GM12878 (cell line): ENCODE results near the gene OLFML2B. TPM values are rescaled to one million over a fixed set of nuclear protein-coding genes. Genes with fewer than 3 reads are reported as not detected.

Experiments
- ATAC-seq: fragments of 200-7000 bp; cut with Tn5 transposase; 3 replicates; pipeline ENCODE4 v1.9.1; 2020; ENCODE audit warnings: mild to moderate bottlenecking, moderate library complexity
- BruUV-seq: library from RNA; stranded (reverse); fragments of 400-500 nt; replicated peaks from 2 replicates; lab custom pipeline; 2021; lab: Mats Ljungman, UMichigan
- CTCF ChIA-PET: fragments of 300-600 bp; sonication (Branson Sonifier 250); formaldehyde crosslinking; extraction: SDS; loops from one replicate; lab custom pipeline; 2021; ENCODE audit warnings: inconsistent platforms; lab: Yijun Ruan, JAX
- POLR2A ChIA-PET: fragments of 350-600 bp; formaldehyde crosslinking; extraction: SDS; loops from one replicate; lab custom pipeline; 2021; ENCODE audit warnings: inconsistent platforms; lab: Charles Lee
- RAD21 ChIA-PET: fragments of 300-600 bp; sonication (Branson Sonifier 250); formaldehyde crosslinking; loops from one replicate; lab custom pipeline; 2023; ENCODE audit warnings: antibody characterized with exemption; ENCODE audit not compliant: unreplicated experiment; lab: Charles Lee
- SMC1A ChIA-PET: fragments of 300-600 bp; sonication (Branson Sonifier 250); formaldehyde crosslinking; loops from one replicate; lab custom pipeline; 2023; ENCODE audit not compliant: unreplicated experiment, uncharacterized antibody; lab: Charles Lee
- DNase-seq: peaks from one replicate; pipeline ENCODE4 v3.0.0-alpha.2; 2011; ENCODE audit warnings: low read depth, low spot score
- FAIRE-seq: peaks from 3 replicates; lab custom pipeline; 2011; peaks lifted over from hg19 to GRCh38; lab: Jason Lieb, UNC
- H2AFZ ChIP-seq: 2 replicates; pipeline ENCODE4 v1.6.0; 2011; ENCODE audit warnings: low read depth, low read length, control low read depth; ENCODE audit not compliant: control insufficient read depth
- H3K27ac ChIP-seq: 2 replicates; pipeline ENCODE4 v1.5.1; 2011; ENCODE audit warnings: control low read depth; ENCODE audit not compliant: control insufficient read depth, insufficient read depth
- H3K27me3 ChIP-seq, 2 experiments: replicated peaks in 1 of 2; 2 replicates each; pipeline versions ENCODE4 v1.6.0 to v1.6.1; 2011; ENCODE audit warnings: low read length in 1 of 2; ENCODE audit not compliant: control insufficient read depth in 2 of 2, insufficient read depth in 2 of 2
- H3K36me3 ChIP-seq, 2 experiments: 2 replicates each; pipeline ENCODE4 v1.5.1; 2011; ENCODE audit warnings: low read length in 1 of 2; ENCODE audit not compliant: control insufficient read depth in 2 of 2, insufficient read depth in 2 of 2
- H3K4me1 ChIP-seq: 2 replicates; pipeline ENCODE4 v1.6.1; 2011; ENCODE audit warnings: mild to moderate bottlenecking, low read length, moderate library complexity, mixed read lengths; ENCODE audit not compliant: control insufficient read depth, insufficient read depth
- H3K4me2 ChIP-seq: 2 replicates; pipeline ENCODE4 v1.6.0; 2011; ENCODE audit warnings: control low read depth; ENCODE audit not compliant: control insufficient read depth, insufficient read depth
- H3K4me3 ChIP-seq: fragments of 200-600 bp; sonication (generic); 2 replicates; pipeline ENCODE4 v1.5.1; 2016
- H3K79me2 ChIP-seq: 2 replicates; pipeline ENCODE4 v1.6.0; 2011; ENCODE audit warnings: low read length; ENCODE audit not compliant: control insufficient read depth, insufficient read depth
- H3K9ac ChIP-seq: 2 replicates; pipeline ENCODE4 v1.8.0; 2011; ENCODE audit warnings: low read length, control low read depth, mixed read lengths; ENCODE audit not compliant: control insufficient read depth, insufficient read depth
- H3K9me3 ChIP-seq: replicated peaks from 3 replicates; pipeline ENCODE4 v1.5.1; 2011; ENCODE audit warnings: mild to moderate bottlenecking, low read length; ENCODE audit not compliant: control insufficient read depth, insufficient read depth
- H4K20me1 ChIP-seq: 2 replicates; pipeline ENCODE4 v1.6.0; 2011; ENCODE audit not compliant: control insufficient read depth, insufficient read depth
- BCL3 ChIP-seq: IDR thresholded peaks from 2 replicates; pipeline ENCODE4 v1.6.1; 2011; ENCODE audit warnings: borderline replicate concordance, low read depth, mild to moderate bottlenecking, moderate library complexity, low read length; ENCODE audit not compliant: insufficient read depth, poor library complexity, severe bottlenecking
- CBX5 ChIP-seq: sonication (generic); IDR thresholded peaks from 2 replicates; pipeline ENCODE4 v1.6.1; 2016; ENCODE audit warnings: low read depth, moderate library complexity, mild to moderate bottlenecking, inconsistent platforms
- CEBPB ChIP-seq, 2 experiments: fragments of 150-350 bp in 1 of 2; IDR thresholded peaks; 2 replicates each; pipeline ENCODE4 v1.6.1; 2012 to 2014; ENCODE audit warnings: low read depth in 2 of 2, low read length in 2 of 2, borderline replicate concordance in 1 of 2, inconsistent platforms in 1 of 2
- CHD4 ChIP-seq: fragments of 200-600 bp; sonication (generic); IDR thresholded peaks from 2 replicates; pipeline ENCODE4 v1.6.1; 2016; ENCODE audit warnings: mild to moderate bottlenecking
- ETV6 ChIP-seq, 2 experiments: fragments of 450-650 bp in 1 of 2; IDR thresholded peaks in 1 of 2; conservative IDR thresholded peaks in 1 of 2; 2 replicates each; pipeline ENCODE4 v1.6.1; 2014; ENCODE audit warnings: antibody characterized with exemption in 1 of 2, borderline replicate concordance in 1 of 2, low read depth in 1 of 2, mild to moderate bottlenecking in 1 of 2, moderate library complexity in 1 of 2
- GATAD2B ChIP-seq: fragments of 450-650 bp; conservative IDR thresholded peaks from 2 replicates; pipeline ENCODE4 v1.6.1; 2017; ENCODE audit warnings: low read depth, mild to moderate bottlenecking, moderate library complexity
- JUND ChIP-seq: IDR thresholded peaks from 2 replicates; pipeline ENCODE4 v1.6.1; 2012; ENCODE audit warnings: low read depth, mild to moderate bottlenecking, low read length, improper control_type of control experiment, moderate library complexity
- ZNF217 ChIP-seq: fragments of 450-650 bp; IDR thresholded peaks from 2 replicates; pipeline ENCODE4 v1.6.1; 2017; ENCODE audit warnings: antibody characterized with exemption, mild to moderate bottlenecking
- ZZZ3 ChIP-seq: IDR thresholded peaks from 2 replicates; pipeline ENCODE4 v1.6.1; 2011; ENCODE audit warnings: low read depth; ENCODE audit not compliant: control insufficient read depth, insufficient read length
- WGBS: methylation state at CpG from one replicate; pipeline ENCODE4 v1.1.6; 2016; ENCODE audit warnings: low lambda C conversion rate; ENCODE audit not compliant: insufficient replicate concordance, insufficient coverage; ENCODE audit errors: missing lambda C conversion rate; 5-methylcytosine and 5-hydroxymethylcytosine counted together
- in situ Hi-C: fragments of 300-500 bp; cut with MboI; formaldehyde crosslinking; loops from 9 replicates; pipeline ENCODE4 v1.14.3; 2018; ENCODE audit warnings: mixed read lengths
- intact Hi-C: fragments of 100-400 bp; cut with micrococcal nuclease; formaldehyde crosslinking; loops from one replicate; pipeline ENCODE4 v1.14.2; 2022; ENCODE audit not compliant: unreplicated experiment
- polyA plus RNA-seq, 11 experiments: library from polyadenylated mRNA; depleted of rRNA in 4 of 11; unstranded in 6 of 11; stranded (reverse) in 5 of 11; fragments of >200 nt; fragmentation: Nextera tagmentation in 4 of 11; fragmentation: Illumina TruSeq in 1 of 11; extraction: Ambion mirVana in 4 of 11; extraction: Trizol in 1 of 11; gene quantifications; 1 replicate in 1 of 11; 2 replicates in 10 of 11; pipeline versions ENCODE4 v1.2.1 to v1.2.3, GENCODE V29; 2011 to 2016; ENCODE audit warnings: inconsistent platforms in 2 of 11, missing spikeins in 2 of 11, low read depth in 1 of 11
- total RNA-seq, 4 experiments: library from RNA; depleted of rRNA in 3 of 4; stranded (reverse); fragments of >200 nt in 3 of 4; fragmentation: Illumina TruSeq in 1 of 4; extraction: Trizol in 1 of 4; gene quantifications; 2 replicates each; pipeline versions ENCODE4 v1.2.1 to v1.2.3, GENCODE V29; 2013 to 2021

Gene OLFML2B
- total and polyA plus RNA-seq, 10 of the 15 experiments (the other 5 are each of a cell fraction or from before 2014, with no cell fraction given), result not detected

- TF ChIP-seq BCL3 (no peak), ZZZ3 (no peak), ETV6 (conservative IDR thresholded peaks at IDR 0.05 in 1 of 2, IDR thresholded peaks at IDR 0.05 in 1 of 2; ENCODE audit: borderline replicate concordance in 1 of 2, low read depth in 1 of 2) (no peak), ZNF217 (no peak)
These were observed 69.2 kb downstream of the OLFML2B start (continued) for GRCh38 chr1:161954466-161954865.

- no peaks in the 10 kb centered on the region for H3K79me2 ChIP-seq
- intact Hi-C loops (no loop called here), in situ Hi-C loops (no loop called here)
- H3K36me3 ChIP-seq, result peaks cover 1 to 2% of the 10 kb centered on the region in 2 experiments; a peak in 3 of 4 replicates
- BruUV-seq, result no TSS peak
- ChIA-PET CTCF (no interaction called here), RAD21 (interaction anchor here (1.8 kb wide), 1 partner anchor 161 kb away, joined by 6 read pairs; no protein-coding TSS in a partner anchor), POLR2A (no interaction called here), SMC1A (no interaction called here)
- H3K9ac ChIP-seq, result no peak overlapping the region
- 50% methylated on average over 2 of the region's 2 CpGs for WGBS
- no peaks in the 10 kb centered on the region for H3K9me3 ChIP-seq
- H2AFZ ChIP-seq, result no peak overlapping the region
- DNase-seq (no peak), FAIRE-seq (no peak), ATAC-seq (no peak)
- no peak overlapping the region for H3K4me2 ChIP-seq
- no peaks in the 10 kb centered on the region for H3K4me1 ChIP-seq
- no peak for TF ChIP-seq CEBPB (IDR thresholded peaks at IDR 0.05; ENCODE audit: borderline replicate concordance in 1 of 2, low read depth in 2 of 2, low read length in 2 of 2)
- no peak for TF ChIP-seq CHD4
- no peak for TF ChIP-seq JUND
- no peak for TF ChIP-seq GATAD2B
- TF ChIP-seq CBX5, result no peak
- H4K20me1 ChIP-seq, result no peaks in the 10 kb centered on the region
- no peaks in the 10 kb centered on the region for H3K27me3 ChIP-seq
- no peak overlapping the region for H3K27ac ChIP-seq
- H3K4me3 ChIP-seq, result no peak overlapping the region
These were observed 69.6 kb downstream of the OLFML2B start for GRCh38 chr1:161954050-161954449.
